Liver (tissue), 3 donors: ENCODE measurements around the gene PITX2.

Experiments
- JUND ChIP-seq, 2 donors: IDR thresholded peaks; 2 replicates each; pipeline ENCODE4 v1.6.1; 2016; ENCODE audit warnings: antibody characterized with exemption in 2 of 2
- RAD21 ChIP-seq, 2 donors: IDR thresholded peaks; 2 replicates each; pipeline ENCODE4 v1.6.1; 2016; ENCODE audit warnings: antibody characterized with exemption in 2 of 2, mild to moderate bottlenecking in 2 of 2
- SP1 ChIP-seq: IDR thresholded peaks from 2 replicates; pipeline ENCODE4 v1.6.1; 2018; ENCODE audit warnings: antibody characterized with exemption, mild to moderate bottlenecking
- TF ChIP-seq, protein P1 (sequence below): fragments of 150-350 bp; IDR thresholded peaks from 2 replicates; pipeline ENCODE4 v1.5.1; 2017; ENCODE audit warnings: improper control_type of control experiment, low read depth, low read length; ENCODE audit not compliant: missing input control
- TF ChIP-seq, protein P2 (sequence below): IDR thresholded peaks from 2 replicates; pipeline ENCODE4 v1.6.1; 2016; ENCODE audit warnings: antibody characterized with exemption, mild to moderate bottlenecking
- donor health status: healthy.
- donor health status: healthy.

DNA sequence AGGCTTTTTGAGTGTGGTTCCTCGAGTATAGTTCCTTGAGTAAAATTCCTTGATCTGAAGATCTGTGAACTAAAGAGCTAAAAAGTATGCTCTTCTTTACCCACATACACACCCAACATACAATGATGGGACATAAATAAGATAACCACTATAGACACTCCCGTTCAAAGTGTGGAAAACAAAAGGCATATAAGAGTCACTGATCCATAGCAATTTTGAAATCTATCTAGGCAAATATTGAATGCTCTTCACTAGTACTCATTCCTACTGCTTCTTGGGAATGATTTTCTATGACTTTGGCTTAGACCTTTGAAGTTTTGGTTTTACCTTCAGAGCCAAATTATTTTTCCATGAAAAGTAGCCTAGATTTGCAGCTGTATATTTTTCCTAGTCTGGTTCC lies 26.4 kb downstream of the PITX2 start:
- TF ChIP-seq, protein P1, sequence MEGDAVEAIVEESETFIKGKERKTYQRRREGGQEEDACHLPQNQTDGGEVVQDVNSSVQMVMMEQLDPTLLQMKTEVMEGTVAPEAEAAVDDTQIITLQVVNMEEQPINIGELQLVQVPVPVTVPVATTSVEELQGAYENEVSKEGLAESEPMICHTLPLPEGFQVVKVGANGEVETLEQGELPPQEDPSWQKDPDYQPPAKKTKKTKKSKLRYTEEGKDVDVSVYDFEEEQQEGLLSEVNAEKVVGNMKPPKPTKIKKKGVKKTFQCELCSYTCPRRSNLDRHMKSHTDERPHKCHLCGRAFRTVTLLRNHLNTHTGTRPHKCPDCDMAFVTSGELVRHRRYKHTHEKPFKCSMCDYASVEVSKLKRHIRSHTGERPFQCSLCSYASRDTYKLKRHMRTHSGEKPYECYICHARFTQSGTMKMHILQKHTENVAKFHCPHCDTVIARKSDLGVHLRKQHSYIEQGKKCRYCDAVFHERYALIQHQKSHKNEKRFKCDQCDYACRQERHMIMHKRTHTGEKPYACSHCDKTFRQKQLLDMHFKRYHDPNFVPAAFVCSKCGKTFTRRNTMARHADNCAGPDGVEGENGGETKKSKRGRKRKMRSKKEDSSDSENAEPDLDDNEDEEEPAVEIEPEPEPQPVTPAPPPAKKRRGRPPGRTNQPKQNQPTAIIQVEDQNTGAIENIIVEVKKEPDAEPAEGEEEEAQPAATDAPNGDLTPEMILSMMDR: no peak
- TF ChIP-seq, protein P2, sequence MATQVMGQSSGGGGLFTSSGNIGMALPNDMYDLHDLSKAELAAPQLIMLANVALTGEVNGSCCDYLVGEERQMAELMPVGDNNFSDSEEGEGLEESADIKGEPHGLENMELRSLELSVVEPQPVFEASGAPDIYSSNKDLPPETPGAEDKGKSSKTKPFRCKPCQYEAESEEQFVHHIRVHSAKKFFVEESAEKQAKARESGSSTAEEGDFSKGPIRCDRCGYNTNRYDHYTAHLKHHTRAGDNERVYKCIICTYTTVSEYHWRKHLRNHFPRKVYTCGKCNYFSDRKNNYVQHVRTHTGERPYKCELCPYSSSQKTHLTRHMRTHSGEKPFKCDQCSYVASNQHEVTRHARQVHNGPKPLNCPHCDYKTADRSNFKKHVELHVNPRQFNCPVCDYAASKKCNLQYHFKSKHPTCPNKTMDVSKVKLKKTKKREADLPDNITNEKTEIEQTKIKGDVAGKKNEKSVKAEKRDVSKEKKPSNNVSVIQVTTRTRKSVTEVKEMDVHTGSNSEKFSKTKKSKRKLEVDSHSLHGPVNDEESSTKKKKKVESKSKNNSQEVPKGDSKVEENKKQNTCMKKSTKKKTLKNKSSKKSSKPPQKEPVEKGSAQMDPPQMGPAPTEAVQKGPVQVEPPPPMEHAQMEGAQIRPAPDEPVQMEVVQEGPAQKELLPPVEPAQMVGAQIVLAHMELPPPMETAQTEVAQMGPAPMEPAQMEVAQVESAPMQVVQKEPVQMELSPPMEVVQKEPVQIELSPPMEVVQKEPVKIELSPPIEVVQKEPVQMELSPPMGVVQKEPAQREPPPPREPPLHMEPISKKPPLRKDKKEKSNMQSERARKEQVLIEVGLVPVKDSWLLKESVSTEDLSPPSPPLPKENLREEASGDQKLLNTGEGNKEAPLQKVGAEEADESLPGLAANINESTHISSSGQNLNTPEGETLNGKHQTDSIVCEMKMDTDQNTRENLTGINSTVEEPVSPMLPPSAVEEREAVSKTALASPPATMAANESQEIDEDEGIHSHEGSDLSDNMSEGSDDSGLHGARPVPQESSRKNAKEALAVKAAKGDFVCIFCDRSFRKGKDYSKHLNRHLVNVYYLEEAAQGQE: no peak
- no peak for TF ChIP-seq RAD21 (IDR thresholded peaks at IDR 0.05)
- no peak for TF ChIP-seq SP1
- TF ChIP-seq JUND (IDR thresholded peaks at IDR 0.05): no peak
